ENCODE results near the gene EPSTI1.

GRCh38 chr13:42895776-42896175 lies 96.3 kb downstream of the EPSTI1 start:
- TF ChIP-seq EZH2 (IDR thresholded peaks at IDR 0.05; ENCODE audit: low read length, unreplicated experiment) (no peak), EZH2phosphoT487 (IDR thresholded peaks at IDR 0.05; ENCODE audit: borderline replicate concordance, low read length) (no peak)
- TF ChIP-seq, protein P1, sequence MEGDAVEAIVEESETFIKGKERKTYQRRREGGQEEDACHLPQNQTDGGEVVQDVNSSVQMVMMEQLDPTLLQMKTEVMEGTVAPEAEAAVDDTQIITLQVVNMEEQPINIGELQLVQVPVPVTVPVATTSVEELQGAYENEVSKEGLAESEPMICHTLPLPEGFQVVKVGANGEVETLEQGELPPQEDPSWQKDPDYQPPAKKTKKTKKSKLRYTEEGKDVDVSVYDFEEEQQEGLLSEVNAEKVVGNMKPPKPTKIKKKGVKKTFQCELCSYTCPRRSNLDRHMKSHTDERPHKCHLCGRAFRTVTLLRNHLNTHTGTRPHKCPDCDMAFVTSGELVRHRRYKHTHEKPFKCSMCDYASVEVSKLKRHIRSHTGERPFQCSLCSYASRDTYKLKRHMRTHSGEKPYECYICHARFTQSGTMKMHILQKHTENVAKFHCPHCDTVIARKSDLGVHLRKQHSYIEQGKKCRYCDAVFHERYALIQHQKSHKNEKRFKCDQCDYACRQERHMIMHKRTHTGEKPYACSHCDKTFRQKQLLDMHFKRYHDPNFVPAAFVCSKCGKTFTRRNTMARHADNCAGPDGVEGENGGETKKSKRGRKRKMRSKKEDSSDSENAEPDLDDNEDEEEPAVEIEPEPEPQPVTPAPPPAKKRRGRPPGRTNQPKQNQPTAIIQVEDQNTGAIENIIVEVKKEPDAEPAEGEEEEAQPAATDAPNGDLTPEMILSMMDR (conservative IDR thresholded peaks at IDR 0.05; ENCODE audit: low read depth, low read length), result no peak

Data from PC-3 (cell line).